Calu3 (cell line): ENCODE measurements around the gene COL15A1. TPM values are rescaled to one million over a fixed set of nuclear protein-coding genes. Genes with fewer than 3 reads are reported as not detected.
"Not testable (repeated sequence)": the region's sequence is repeated elsewhere in the genome, so short reads cannot be mapped to it uniquely, and the experiment has no call there.

ENCODE experiments used
- BruUV-seq: library from RNA; stranded (reverse); fragments of 400-500 nt; replicated peaks from 2 replicates; lab custom pipeline; 2021; lab: Mats Ljungman, UMichigan
- CTCF ChIA-PET: fragments of 300-600 bp; sonication (Branson Sonifier 250); formaldehyde crosslinking; loops from one replicate; lab custom pipeline; 2022; ENCODE audit warnings: antibody characterized with exemption; lab: Charles Lee
- DNase-seq: peaks from one replicate; pipeline ENCODE4 v3.0.0; 2022
- H3K27ac Mint-ChIP-seq: one replicate; pipeline ENCODE4 v1.8.0; 2022; ENCODE audit warnings: mixed read lengths; ENCODE audit not compliant: unreplicated experiment
- H3K27me3 Mint-ChIP-seq: one replicate; pipeline ENCODE4 v1.8.0; 2022; ENCODE audit warnings: mixed read lengths; ENCODE audit not compliant: unreplicated experiment
- H3K36me3 Mint-ChIP-seq: one replicate; pipeline ENCODE4 v1.8.0; 2022; ENCODE audit warnings: mild to moderate bottlenecking, moderate library complexity, mixed read lengths; ENCODE audit not compliant: insufficient read depth, unreplicated experiment
- H3K4me1 Mint-ChIP-seq: one replicate; pipeline ENCODE4 v1.8.0; 2022; ENCODE audit warnings: mild to moderate bottlenecking, low read depth, mixed read lengths; ENCODE audit not compliant: unreplicated experiment
- H3K4me3 Mint-ChIP-seq: one replicate; pipeline ENCODE4 v1.8.0; 2022; ENCODE audit warnings: mild to moderate bottlenecking, low read depth, moderate library complexity, mixed read lengths; ENCODE audit not compliant: unreplicated experiment
- H3K9me3 Mint-ChIP-seq: one replicate; pipeline ENCODE4 v1.8.0; 2022; ENCODE audit warnings: low read depth, mixed read lengths; ENCODE audit not compliant: unreplicated experiment
- intact Hi-C: fragments of 100-400 bp; cut with micrococcal nuclease; formaldehyde crosslinking; loops from one replicate; pipeline ENCODE4 v1.10.0; 2022; ENCODE audit not compliant: unreplicated experiment
- total RNA-seq: library from RNA; stranded (reverse); gene quantifications from 2 replicates; pipeline ENCODE4 v1.2.3, GENCODE V29; 2022
- TF ChIP-seq, protein P1 (sequence below): fragments of 200-600 bp; IDR thresholded peaks from one replicate; pipeline ENCODE4 v1.8.0; 2022; ENCODE audit warnings: antibody characterized with exemption; ENCODE audit not compliant: unreplicated experiment

Gene COL15A1
- total RNA-seq, 1 experiment from 2014 or later = not detected

DNA sequence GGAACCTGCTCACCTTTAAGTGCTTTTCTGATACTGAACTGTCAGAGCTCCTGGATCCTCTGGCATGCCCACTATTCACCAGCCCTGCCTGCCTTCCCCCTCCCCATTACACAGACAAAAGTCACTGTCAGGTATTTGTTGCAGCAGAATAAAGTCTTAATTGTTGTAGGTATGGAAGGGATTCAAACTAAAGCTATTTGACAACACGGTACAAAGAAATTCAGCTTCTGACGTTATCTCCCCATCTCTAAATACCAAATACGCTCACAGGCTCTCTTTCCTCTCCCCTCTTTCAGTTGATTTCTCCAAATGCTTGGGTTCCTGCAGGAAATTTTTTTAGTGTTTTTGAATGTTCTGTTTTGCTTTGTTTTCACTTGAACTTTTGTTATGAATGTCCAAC lies 151.9 kb downstream of the COL15A1 start:
- no peak for DNase-seq
- intact Hi-C loops = no loop called here
- Mint-ChIP-seq H3K27ac (no peak overlapping the region), H3K4me1 (no peaks in the 10 kb centered on the region), H3K4me3 (no peak overlapping the region), H3K36me3 (no peaks in the 10 kb centered on the region), H3K27me3 (peaks cover 44% of the 10 kb centered on the region), H3K9me3 (no peaks in the 10 kb centered on the region)
- CTCF ChIA-PET = no interaction called here
- TF ChIP-seq, protein P1, sequence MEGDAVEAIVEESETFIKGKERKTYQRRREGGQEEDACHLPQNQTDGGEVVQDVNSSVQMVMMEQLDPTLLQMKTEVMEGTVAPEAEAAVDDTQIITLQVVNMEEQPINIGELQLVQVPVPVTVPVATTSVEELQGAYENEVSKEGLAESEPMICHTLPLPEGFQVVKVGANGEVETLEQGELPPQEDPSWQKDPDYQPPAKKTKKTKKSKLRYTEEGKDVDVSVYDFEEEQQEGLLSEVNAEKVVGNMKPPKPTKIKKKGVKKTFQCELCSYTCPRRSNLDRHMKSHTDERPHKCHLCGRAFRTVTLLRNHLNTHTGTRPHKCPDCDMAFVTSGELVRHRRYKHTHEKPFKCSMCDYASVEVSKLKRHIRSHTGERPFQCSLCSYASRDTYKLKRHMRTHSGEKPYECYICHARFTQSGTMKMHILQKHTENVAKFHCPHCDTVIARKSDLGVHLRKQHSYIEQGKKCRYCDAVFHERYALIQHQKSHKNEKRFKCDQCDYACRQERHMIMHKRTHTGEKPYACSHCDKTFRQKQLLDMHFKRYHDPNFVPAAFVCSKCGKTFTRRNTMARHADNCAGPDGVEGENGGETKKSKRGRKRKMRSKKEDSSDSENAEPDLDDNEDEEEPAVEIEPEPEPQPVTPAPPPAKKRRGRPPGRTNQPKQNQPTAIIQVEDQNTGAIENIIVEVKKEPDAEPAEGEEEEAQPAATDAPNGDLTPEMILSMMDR = no peak
- BruUV-seq = no TSS peak

DNA sequence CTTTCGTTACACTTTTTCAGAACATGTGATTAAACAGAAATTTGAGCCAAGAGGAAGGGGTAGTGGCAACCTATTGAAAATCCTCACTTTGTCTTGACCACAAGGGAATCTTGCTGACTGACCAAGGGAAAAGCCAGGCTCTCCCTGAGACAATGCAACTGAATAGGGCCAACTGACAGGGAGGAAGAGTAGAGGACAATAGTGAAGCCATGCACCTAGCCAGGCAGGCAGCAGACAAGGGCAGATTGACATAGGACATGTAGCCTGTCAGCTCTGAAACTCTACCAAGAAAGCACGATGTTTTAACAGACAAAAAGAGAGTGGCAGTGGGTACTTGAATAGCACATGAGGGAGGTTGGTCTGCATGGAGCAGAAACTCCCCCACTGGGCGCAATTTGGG lies 152.7 kb downstream of the COL15A1 start:
- Mint-ChIP-seq H3K36me3 (no peaks in the 10 kb centered on the region), H3K4me1 (no peaks in the 10 kb centered on the region), H3K9me3 (no peaks in the 10 kb centered on the region), H3K4me3 (no peak overlapping the region), H3K27ac (no peak overlapping the region), H3K27me3 (peaks cover 44% of the 10 kb centered on the region)
- no peak for DNase-seq
- no TSS peak for BruUV-seq
- intact Hi-C loops = no loop called here
- TF ChIP-seq, protein P1 = no peak
- CTCF ChIA-PET = no interaction called here

DNA sequence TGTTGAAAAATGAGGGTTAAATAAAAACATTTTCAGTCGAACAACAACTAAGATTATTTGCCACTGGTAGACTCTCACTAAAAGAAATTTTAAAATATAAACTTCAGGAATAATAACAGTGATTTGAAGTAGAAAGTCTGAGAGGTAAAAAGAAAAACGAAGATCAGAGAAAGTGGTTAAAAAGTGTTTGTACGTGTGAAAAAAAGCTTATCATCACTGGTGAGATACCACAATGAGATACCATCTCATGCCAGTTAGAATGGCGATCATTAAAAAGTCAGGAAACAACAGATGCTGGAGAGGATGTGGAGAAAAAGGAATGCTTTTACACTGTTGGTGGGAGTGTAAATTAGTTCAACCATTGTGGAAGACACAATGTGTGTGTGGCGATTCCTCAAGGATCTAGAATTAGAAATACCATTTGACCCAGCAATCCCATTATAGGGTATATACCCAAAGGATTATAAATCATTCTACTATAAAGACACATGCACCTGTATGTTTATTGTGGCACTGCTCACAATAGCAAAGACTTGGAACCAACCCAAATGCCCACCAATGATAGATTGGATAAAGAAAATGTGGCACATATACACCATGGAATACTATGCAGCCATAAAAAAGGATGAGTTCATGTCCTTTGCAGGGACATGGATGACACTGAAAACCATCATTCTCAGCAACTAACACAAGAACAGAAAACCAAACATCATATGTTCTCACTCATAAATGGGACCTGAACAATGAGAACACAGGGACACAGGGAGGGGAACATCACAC lies 156.3 kb downstream of the COL15A1 start:
- H3K4me3 Mint-ChIP-seq, BruUV-seq, CTCF ChIA-PET: not testable (repeated sequence)

DNA sequence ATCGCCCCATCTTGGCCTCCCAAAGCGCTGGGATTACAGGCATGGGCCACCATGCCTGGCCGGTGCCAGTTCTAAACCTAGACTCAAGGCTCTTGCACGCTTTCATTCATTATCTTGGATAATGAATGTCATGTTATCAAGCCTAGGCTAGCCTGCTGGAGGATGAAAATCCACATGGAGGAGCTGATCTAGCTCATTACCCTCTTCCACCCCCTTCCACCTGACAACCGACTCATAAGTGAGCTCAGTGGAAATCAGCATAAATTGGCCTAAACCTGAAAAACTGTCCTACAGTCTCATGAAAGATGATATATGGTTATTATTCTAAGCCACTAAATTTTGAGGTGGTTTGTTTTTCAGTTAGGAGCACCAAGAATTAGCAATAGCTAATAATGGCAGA lies 157.6 kb downstream of the COL15A1 start:
- TF ChIP-seq, protein P1 = no peak
- Mint-ChIP-seq H3K9me3 (no peaks in the 10 kb centered on the region), H3K36me3 (peaks cover 26% of the 10 kb centered on the region), H3K4me3 (no peak overlapping the region), H3K27ac (no peak overlapping the region), H3K4me1 (no peaks in the 10 kb centered on the region), H3K27me3 (peaks cover 31% of the 10 kb centered on the region)
- DNase-seq = no peak
- BruUV-seq = no TSS peak
- CTCF ChIA-PET = no interaction called here
- intact Hi-C loops = no loop called here

More for the DNA sequence above, 156.3 kb downstream of the COL15A1 start:
- H3K27ac Mint-ChIP-seq, DNase-seq, H3K9me3 Mint-ChIP-seq, intact Hi-C loops, H3K4me1 Mint-ChIP-seq: not testable (repeated sequence)
- Mint-ChIP-seq H3K27me3 (peaks cover 44% of the 10 kb centered on the region), H3K36me3 (peaks cover 18% of the 10 kb centered on the region)

DNA sequence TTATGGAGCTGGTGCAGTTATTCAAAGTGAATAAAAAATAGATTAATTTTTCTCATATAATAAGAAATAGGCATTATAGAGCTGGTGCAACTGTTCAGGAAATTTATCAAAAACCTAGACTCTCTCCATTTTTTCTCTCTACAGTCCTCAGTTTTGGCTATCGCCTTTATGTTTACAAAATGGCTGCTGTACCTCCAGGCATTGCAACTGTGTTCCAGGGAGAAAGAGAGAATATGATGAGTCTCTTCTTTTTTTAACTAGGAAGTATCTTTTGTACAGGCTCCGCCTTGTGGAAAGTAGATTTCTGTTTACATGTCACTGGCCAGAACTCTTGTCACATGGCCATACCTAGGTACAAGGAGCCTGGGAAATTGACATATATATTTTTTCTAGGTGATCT lies 158.1 kb downstream of the COL15A1 start:
- Mint-ChIP-seq H3K27ac (no peak overlapping the region), H3K4me3 (no peak overlapping the region), H3K4me1 (no peaks in the 10 kb centered on the region), H3K27me3 (peaks cover 26% of the 10 kb centered on the region), H3K9me3 (no peaks in the 10 kb centered on the region), H3K36me3 (peaks cover 26% of the 10 kb centered on the region)
- no peak for DNase-seq
- no TSS peak for BruUV-seq
- CTCF ChIA-PET = no interaction called here
- intact Hi-C loops = no loop called here
- TF ChIP-seq, protein P1 = no peak
